ENCODE measurements around the gene FNDC10. TPM values are rescaled to one million over a fixed set of nuclear protein-coding genes. Genes with fewer than 3 reads are reported as not detected.

The FNDC10 gene
- total and polyA plus RNA-seq, 9 of the 15 experiments (the other 6 are each of a cell fraction or from before 2014, with no cell fraction given), result 0.08 to 6.3 (median 1.6) TPM

- peak; percentile 78 for TF ChIP-seq CTCFL (IDR thresholded peaks at IDR 0.05; ENCODE audit: borderline replicate concordance, insufficient read depth, low read depth, low read length, poor library complexity, severe bottlenecking)
- TF ChIP-seq, protein P1, sequence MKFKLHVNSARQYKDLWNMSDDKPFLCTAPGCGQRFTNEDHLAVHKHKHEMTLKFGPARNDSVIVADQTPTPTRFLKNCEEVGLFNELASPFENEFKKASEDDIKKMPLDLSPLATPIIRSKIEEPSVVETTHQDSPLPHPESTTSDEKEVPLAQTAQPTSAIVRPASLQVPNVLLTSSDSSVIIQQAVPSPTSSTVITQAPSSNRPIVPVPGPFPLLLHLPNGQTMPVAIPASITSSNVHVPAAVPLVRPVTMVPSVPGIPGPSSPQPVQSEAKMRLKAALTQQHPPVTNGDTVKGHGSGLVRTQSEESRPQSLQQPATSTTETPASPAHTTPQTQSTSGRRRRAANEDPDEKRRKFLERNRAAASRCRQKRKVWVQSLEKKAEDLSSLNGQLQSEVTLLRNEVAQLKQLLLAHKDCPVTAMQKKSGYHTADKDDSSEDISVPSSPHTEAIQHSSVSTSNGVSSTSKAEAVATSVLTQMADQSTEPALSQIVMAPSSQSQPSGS (CRISPR knock-in tag; IDR thresholded peaks at IDR 0.05), result no peak
- no peak for TF ChIP-seq TBP (optimal IDR thresholded peaks at IDR 0.05; ENCODE audit: low read depth, low read length)
- TF ChIP-seq FUS (optimal IDR thresholded peaks at IDR 0.05; ENCODE audit: low read depth, low read length), result no peak
- TF ChIP-seq, protein P2, sequence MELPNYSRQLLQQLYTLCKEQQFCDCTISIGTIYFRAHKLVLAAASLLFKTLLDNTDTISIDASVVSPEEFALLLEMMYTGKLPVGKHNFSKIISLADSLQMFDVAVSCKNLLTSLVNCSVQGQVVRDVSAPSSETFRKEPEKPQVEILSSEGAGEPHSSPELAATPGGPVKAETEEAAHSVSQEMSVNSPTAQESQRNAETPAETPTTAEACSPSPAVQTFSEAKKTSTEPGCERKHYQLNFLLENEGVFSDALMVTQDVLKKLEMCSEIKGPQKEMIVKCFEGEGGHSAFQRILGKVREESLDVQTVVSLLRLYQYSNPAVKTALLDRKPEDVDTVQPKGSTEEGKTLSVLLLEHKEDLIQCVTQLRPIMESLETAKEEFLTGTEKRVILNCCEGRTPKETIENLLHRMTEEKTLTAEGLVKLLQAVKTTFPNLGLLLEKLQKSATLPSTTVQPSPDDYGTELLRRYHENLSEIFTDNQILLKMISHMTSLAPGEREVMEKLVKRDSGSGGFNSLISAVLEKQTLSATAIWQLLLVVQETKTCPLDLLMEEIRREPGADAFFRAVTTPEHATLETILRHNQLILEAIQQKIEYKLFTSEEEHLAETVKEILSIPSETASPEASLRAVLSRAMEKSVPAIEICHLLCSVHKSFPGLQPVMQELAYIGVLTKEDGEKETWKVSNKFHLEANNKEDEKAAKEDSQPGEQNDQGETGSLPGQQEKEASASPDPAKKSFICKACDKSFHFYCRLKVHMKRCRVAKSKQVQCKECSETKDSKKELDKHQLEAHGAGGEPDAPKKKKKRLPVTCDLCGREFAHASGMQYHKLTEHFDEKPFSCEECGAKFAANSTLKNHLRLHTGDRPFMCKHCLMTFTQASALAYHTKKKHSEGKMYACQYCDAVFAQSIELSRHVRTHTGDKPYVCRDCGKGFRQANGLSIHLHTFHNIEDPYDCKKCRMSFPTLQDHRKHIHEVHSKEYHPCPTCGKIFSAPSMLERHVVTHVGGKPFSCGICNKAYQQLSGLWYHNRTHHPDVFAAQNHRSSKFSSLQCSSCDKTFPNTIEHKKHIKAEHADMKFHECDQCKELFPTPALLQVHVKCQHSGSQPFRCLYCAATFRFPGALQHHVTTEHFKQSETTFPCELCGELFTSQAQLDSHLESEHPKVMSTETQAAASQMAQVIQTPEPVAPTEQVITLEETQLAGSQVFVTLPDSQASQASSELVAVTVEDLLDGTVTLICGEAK (IDR thresholded peaks at IDR 0.05), result no peak
- TF ChIP-seq, protein P2 (CRISPR knock-in tag; IDR thresholded peaks at IDR 0.05), result no peak
- TF ChIP-seq FIP1L1 (IDR thresholded peaks at IDR 0.05; ENCODE audit: low read depth, low read length, poor library complexity, severe bottlenecking), result peak; percentile 21
- TF ChIP-seq SUPT5H (IDR thresholded peaks at IDR 0.05), result no peak
- TF ChIP-seq NFIC (IDR thresholded peaks at IDR 0.05), result peak; percentile 59; the same call in 1 of the 2 replicates
- TF ChIP-seq RBFOX2 (IDR thresholded peaks at IDR 0.05; ENCODE audit: low read depth, low read length), result peak; percentile 17; the same call in 1 of the 2 replicates
- TF ChIP-seq STAT5B (CRISPR knock-in tag; IDR thresholded peaks at IDR 0.05), result no peak
- no peak for TF ChIP-seq ZNF146 (CRISPR knock-in tag; IDR thresholded peaks at IDR 0.05; ENCODE audit: unreplicated experiment)
- TF ChIP-seq PREB (CRISPR knock-in tag; IDR thresholded peaks at IDR 0.05), result no peak
- no peak for TF ChIP-seq NUFIP1 (IDR thresholded peaks at IDR 0.05; ENCODE audit: partially characterized antibody)
- TF ChIP-seq, protein P3, sequence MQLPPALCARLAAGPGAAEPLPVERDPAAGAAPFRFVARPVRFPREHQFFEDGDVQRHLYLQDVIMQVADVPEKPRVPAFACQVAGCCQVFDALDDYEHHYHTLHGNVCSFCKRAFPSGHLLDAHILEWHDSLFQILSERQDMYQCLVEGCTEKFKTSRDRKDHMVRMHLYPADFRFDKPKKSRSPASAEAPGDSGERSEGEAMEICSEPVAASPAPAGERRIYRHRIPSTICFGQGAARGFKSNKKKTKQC (CRISPR knock-in tag; IDR thresholded peaks at IDR 0.05), result no peak
Observed at GRCh38 chr1:1619917-1620361, 20.0 kb upstream of the FNDC10 start (continued).

Measured in K562 (cell line).